ENCODE measurements around the gene C3orf18. TPM values are rescaled to one million over a fixed set of nuclear protein-coding genes. Genes with fewer than 3 reads are reported as not detected.

C3orf18 gene
- total RNA-seq, 1 experiment from 2014 or later = 7.1 TPM

GRCh38 chr3:50537421-50538129 is 30.0 kb downstream of the C3orf18 start:
- no peak overlapping the region for H3K56ac ChIP-seq (ENCODE audit: insufficient read length, low read depth, low read length)
- no peak overlapping the region for H3K4ac ChIP-seq (ENCODE audit: low read depth, low read length)
- no peak overlapping the region for H2AK5ac ChIP-seq (ENCODE audit: insufficient read length, low read length)
- H3K14ac ChIP-seq (ENCODE audit: insufficient read depth, low read length) = no peak overlapping the region
- H2BK5ac ChIP-seq (ENCODE audit: insufficient read length, low read length) = no peak overlapping the region
- no peaks in the 10 kb centered on the region for H4K20me1 ChIP-seq (ENCODE audit: control insufficient read depth, insufficient read depth, insufficient read length)
- no peak for DNase-seq
- Mint-ChIP-seq H3K27ac (no peak overlapping the region), H3K27me3 (ENCODE audit: low read depth) (peaks cover 11% of the 10 kb centered on the region), H3K4me1 (peaks cover 64 to 67% of the 10 kb centered on the region in 2 experiments), H3K36me3 (ENCODE audit: insufficient read depth in 1 of 3, low read depth in 3 of 3) (no peaks in the 10 kb centered on the region; a peak in 1 of 7 replicates), H3K9me3 (no peaks in the 10 kb centered on the region; a peak in 1 of 5 replicates), H3K4me3 (no peak overlapping the region)
- no peaks in the 10 kb centered on the region for H3K27me3 ChIP-seq (ENCODE audit: insufficient read depth, low read length)
- H3K18ac ChIP-seq (ENCODE audit: insufficient read length, low read depth, low read length) = no peak overlapping the region
- H2BK120ac ChIP-seq (ENCODE audit: low read depth, low read length, poor library complexity, severe bottlenecking) = no peak overlapping the region
- no peaks in the 10 kb centered on the region for H3K9me3 ChIP-seq (ENCODE audit: control insufficient read depth, low read depth, low read length)
- no peak overlapping the region for H4K5ac ChIP-seq (ENCODE audit: insufficient read length, low read depth, low read length)
- no peak overlapping the region for H2AFZ ChIP-seq (ENCODE audit: low read length)
- no peak overlapping the region for H4K8ac ChIP-seq (replicated peaks; ENCODE audit: insufficient read length, low read depth, low read length)
- H3K79me2 ChIP-seq (ENCODE audit: insufficient read depth, low read length) = no peaks in the 10 kb centered on the region
- no peak overlapping the region for H3K9ac ChIP-seq (ENCODE audit: extremely low read depth, insufficient read length, low read length)
- no peak overlapping the region for H2BK15ac ChIP-seq (ENCODE audit: low read depth, low read length)
- no peaks in the 10 kb centered on the region for H3K4me1 ChIP-seq (ENCODE audit: insufficient read depth, low read length)
- no CpG with 5 or more reads among the region's 4 CpGs for WGBS (ENCODE audit: extremely low coverage, insufficient read length, low lambda C conversion rate)
- no peak for TF ChIP-seq CTCF (conservative IDR thresholded peaks at IDR 0.05)
- H2BK12ac ChIP-seq (ENCODE audit: insufficient read length, low read depth, low read length) = no peak overlapping the region
- H3K27ac ChIP-seq (ENCODE audit: insufficient read length, low read depth, low read length) = no peak overlapping the region
- H3K79me1 ChIP-seq (ENCODE audit: insufficient read depth, low read depth, low read length, poor library complexity, severe bottlenecking) = no peaks in the 10 kb centered on the region
- no peaks in the 10 kb centered on the region for H3K23me2 ChIP-seq (ENCODE audit: insufficient read length, low read depth, low read length, poor library complexity, severe bottlenecking)
- H3K23ac ChIP-seq (ENCODE audit: insufficient read length, low read depth, low read length) = no peak overlapping the region
- no peak overlapping the region for H2BK20ac ChIP-seq (ENCODE audit: low read depth, low read length, poor library complexity, severe bottlenecking)
- H3K4me2 ChIP-seq (ENCODE audit: insufficient read depth, insufficient read length, low read length) = no peak overlapping the region
- H3T11ph ChIP-seq (ENCODE audit: low read length) = no peak overlapping the region
- no peak overlapping the region for H4K91ac ChIP-seq (ENCODE audit: insufficient read length, low read depth, low read length)

All from H9 (cell line).